Iris pigment epithelial cell (primary cell): ENCODE measurements around the gene NFIB.

ENCODE experiments used
- DNase-seq: peaks from one replicate; pipeline ENCODE4 v3.0.0-alpha.2; 2011; ENCODE audit warnings: low read depth

The NFIB gene

DNA sequence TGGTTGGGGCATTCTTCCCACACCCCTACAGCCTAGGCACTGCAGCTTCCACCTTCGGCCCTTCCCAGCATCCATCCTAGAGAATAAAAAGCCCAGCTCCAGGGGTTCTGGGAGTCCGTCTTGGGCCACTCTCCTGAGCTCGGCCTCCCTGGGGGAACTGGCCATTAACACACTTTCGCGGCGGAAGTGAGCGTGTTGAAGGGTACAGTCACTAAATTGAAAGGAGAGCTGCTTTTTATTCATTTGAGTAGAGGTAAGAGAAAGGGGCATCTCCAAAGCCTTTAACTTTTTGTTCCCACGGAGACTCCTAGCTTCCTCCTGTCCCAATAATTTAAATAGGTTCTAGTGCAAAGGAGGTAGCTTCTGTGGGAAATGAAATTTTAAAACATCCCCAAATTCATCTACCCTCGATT lies 31.0 kb upstream of the NFIB start:
- DNase-seq: no peak

DNA sequence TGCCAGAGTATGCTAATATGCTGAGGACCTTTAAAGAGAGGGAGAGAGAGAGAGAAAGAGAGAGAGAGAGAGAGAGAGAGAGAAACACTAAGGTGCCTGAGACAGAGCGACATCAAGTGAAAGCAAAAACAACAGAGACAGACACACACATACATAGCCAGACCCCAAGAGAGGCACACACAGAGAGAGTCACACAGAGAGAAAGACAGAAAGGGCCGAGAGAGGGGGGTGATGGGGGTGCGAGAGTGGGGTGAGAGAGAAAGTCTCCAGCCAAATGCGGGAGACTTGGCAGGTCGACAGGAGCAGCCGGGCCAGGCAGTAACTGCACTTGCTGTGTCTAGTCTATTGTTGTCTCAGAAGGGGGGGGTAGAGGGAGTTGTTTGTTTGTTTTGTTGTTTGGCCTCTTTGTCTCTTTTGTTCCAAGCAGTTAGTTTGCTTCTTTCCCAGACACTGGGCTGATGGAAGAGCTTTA lies 30.1 kb upstream of the NFIB start:
- no peak for DNase-seq

DNA sequence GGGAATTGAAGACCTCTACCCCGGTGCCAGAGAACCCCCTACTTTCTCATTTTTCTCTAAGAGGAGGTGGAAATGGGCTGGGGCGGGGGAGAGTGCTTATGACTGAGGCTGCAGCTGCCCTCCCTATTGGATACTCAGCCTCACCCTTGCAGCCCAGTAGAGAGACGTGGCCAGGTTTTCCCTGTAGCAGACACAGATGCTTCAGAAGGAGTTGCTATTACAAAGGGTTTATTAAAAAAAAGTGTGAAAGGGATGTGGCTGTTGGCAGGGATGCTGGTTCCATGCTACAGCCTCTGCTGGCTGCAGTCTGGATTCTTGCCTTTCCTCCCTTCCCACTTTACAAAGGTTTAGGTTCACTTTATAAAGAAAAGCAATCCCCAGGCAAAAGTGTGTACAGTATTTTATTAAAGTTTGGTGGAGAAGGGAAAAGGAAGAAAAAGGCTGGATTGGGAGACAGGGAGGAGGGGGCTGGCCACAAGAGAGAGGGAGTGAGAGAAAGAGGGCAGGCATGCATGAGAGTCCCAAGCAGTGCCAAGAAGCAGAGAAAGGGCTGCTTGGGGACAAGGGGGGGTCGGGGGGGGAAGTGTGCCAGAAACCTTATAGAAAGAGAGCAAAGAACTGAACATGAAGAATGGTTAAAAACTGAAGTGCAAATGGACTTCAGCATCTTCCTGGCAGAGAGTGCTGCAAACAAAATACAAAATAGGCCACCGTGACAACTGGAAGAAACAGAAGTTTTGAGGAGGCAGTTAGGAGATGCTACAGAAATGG lies 29.5 kb upstream of the NFIB start:
- DNase-seq: no peak

DNA sequence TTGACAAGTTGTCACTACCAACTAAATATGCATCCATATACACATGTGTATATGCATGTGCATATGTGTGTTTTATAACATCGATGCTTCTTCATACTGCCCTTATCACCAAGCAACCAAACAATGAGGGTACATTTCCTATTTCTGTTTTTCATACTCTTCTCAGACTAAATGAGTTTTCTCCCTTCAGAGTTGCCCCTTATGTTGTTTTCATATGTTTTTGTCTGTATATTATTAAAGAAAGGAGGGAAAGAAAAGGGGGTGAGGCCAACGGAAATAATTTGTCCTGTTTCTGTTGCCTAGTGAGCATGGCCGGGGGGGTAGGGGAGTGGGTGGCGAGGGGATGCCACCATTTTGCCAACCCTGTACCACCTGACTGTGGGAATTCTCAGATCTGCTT lies 28.8 kb upstream of the NFIB start:
- no peak for DNase-seq

DNA sequence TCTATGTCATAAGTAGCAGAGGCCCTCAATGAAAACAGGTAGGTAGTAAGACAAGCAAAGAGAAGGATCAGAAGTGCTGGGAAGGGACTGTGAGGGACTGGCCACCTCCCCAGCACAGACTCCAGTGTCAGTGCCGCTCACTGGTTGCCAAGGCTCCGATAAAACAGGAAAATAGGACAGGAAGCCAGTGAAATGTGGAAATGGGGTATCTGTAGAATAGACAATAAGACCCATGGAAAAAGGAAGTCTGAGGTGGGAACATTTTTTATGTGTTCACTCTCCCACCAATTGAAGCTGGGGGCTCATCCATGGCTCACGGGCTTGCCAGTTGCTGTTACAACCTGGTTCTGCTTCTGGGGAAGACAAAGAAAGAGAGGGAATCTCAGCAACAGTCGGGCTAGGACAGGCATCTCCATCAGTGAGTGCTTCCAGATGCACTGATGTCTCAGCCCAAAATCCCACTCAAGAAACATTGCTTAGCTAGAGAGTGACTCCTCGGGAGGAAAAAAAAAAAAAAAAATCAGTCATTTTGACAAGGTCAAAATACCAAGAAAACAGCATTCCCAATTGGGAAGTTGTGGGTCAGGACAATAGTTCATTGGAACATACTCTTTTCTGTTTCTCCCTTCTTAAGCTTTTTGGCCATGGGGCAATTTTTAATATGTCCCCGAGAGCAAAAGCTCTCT lies 27.6 kb upstream of the NFIB start:
- no peak for DNase-seq

DNA sequence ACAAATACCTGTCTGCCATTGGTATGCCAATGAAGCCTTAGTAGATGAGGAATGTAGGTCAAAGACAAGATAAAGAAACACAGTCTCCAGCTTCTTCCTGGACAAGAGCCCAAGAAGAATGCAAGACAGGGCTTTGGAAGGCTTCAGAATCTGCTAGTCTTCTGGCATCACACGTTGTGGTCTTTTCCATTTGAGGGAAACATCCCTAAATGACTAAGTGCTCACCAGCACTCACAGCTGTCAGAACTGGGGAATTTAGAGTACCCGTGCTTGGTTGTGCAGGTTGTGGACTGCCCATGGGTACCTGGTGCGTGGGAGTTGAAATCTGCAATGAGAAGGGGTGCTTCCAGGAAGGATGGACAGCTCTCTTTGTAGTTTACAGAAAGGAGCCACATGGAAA lies 27.1 kb upstream of the NFIB start:
- DNase-seq: no peak

DNA sequence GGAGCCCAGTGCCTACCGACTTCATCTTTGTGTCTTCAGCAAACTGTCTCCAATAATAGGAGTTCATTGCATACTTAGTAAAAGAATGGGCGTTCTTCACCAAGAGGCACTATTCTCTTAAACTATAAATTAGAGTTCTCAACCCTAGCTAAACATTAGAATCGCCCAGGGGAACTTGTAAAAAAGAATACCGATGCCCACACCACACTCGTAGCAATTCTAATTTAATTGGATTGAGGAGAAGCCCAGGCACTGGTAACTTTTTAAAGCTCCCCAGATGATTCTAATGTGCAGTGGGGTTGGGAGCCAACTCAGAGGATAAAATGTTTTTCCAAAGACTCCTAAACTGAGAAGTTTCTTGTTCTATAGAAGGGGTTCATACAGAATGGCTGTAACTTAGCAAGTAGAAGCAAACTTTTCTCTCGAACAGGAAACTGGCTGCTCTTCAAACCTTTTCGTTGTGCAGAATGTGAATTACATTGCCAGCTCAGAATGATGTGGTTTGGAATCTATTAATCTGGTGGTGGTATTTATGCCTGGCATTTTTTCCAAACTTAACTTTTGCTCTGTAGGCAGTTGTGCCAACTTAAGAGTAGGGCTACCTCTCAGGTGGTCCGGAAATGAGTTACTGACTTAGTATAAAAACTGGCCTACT lies 26.4 kb upstream of the NFIB start:
- no peak for DNase-seq

DNA sequence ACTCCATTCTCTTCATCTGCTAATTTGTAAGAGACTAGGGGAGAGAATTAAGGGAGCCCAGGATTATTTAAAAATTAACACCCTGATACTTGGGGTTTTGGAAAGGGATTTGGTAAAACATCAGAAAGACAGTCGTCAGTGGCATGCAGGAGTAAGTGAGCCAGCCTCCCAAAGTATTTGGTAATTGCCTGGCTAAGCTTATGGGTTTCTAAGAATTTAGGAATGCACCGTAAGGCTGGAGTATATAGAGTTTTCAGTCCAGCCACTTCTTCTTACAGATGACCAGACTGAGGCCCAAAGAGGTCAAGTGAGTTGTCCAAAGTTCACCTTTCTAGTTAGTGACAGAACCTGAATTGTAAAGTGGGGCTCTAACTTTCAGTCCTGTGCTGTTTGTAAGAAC lies 25.8 kb upstream of the NFIB start:
- no peak for DNase-seq

DNA sequence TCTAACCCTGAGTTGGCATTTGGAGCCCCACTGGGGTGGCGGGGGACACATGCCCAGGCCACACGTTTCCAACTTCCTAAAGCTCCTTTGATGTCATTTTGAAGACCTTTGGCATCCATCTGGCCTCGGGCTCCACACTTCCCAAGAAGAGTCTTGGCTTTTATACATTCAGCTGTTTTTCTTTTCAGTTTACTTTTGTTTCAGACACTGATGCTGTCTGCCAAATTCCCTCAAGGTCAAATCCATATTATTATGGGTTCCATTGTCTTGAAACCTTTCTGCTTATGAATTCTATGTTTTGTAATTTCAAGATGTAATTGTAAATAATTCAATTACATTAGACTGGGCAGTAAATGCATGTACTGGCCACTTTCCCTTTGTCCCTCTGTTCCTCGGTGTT lies 23.7 kb upstream of the NFIB start:
- no peak for DNase-seq

DNA sequence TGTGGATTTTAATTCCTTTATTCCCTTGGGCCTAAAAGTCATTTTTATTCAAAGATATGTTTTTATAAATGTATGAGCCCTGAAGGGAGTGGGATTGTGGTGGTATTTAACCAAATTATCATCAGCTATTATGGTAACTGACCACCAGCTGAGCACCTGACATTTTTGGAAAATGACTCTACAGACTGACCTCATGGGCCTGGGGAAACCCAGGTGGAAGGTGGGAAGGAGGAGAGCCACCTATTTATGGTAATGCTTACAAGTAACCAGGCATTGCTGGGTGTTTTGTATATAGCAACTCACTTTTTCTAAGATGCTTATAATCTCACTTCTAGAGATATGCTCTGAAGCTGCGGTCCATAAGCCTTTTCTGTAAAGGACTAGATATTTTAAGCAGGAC lies 22.3 kb upstream of the NFIB start:
- DNase-seq: no peak

DNA sequence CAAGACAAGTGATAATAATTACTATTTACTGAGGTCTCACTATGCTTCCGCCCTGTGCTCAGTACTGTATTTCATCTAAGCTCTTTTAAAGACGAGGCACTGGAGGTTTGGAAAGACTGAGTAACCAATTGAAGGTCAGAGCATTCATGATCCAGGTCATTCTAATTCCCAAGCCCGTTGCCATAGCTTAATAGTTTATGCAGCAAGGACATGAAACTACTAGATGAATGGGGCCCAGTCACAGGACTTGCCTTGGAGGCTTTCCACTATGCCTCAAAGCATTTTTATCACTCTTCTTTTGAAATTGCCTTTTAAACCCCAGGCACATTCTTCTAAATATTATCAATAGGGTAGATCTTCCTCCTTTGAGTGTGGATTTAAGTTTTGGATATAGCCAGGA lies 17.2 kb upstream of the NFIB start:
- no peak for DNase-seq

DNA sequence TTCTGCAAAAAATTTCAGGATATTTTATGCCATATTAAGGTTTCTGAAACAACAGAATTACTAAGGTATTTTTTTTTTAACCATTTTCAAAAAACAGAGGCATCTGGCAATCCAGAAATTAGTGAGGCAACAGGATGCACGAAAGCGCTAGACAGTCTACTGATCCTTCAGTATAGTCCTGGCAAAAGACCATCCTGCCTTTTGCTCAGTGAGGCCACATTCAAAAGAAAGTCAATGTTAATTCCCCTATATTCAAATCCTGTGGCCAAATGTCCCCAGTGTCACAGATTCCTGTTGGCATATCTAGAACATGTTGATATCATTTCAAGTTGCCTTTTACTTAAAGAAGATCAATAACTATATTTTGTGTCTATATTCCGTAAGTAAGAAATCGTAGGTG lies 13.1 kb upstream of the NFIB start:
- no peak for DNase-seq

DNA sequence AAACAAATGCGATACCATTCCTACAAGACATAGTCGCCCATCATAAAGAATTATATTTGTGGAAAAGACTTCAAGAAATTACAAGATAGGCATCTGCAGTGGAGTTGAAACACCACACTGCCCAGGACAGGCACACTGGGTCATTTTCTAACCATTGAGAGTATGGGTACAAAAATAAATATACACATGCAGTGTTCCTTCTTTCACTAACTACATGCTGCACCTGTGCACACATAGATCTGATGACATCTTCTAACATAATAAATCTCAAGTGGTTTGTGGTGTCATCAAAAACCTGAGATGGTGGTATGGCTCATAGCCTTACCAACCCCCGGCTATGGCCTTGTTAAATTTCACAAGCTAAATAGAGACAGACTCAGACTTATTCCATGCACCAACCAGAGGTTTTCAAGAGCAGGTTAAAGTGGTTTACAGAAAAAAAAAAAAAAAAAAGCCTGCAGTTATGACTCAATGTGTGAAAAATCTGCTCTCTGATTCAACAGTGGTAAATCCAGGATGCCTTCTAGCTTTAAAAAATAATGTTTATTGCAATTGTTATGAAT lies 12.4 kb upstream of the NFIB start:
- peak; percentile 76 for DNase-seq

DNA sequence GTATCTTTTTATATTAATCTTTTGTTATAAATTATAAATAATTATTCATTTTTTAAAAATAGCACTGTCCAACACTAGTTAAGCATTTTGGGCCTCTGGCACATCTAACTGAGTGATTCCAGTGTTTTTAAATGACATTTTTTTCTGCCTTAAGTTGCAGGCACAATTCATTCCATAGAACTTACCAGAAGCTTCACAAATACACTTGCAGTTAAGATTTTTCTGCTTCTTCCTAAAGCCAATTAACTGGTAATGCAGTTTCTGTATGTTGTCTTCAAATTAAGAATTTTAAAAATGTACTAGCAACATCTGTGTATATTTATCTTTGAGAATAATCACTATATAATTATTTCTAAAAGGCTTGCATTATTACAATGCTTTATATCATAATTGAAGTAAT lies 11.2 kb upstream of the NFIB start:
- no peak for DNase-seq

DNA sequence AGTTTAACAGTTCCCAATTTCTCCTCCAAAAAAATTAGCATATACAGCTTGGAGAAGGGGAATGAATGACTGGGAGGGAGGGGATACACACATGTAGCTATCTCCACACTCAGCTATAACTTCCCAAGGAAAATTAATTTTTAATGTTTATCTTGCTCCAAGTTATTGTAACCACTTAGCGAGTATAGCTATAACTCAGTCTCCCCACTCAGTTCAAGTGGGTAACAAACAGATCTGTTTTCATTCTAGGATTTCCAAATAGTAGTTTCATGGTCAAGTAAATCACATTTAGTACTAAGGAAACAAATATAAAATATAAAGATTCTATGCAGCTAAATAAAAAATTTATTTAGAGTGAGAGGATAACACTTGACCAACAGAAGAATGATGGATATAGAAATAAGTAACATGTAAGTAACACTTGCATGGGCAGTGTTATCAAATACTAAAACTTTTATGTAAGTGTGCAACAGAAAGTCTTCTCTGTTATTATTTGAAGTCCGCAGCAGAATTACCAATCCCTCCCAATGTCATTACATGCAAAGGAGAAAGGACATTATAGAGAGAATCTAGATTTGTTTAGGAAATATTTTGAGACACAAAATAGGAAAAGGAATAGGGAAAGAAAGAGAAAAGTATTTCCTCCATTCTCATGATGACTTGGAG lies 10.2 kb upstream of the NFIB start:
- DNase-seq: no peak

DNA sequence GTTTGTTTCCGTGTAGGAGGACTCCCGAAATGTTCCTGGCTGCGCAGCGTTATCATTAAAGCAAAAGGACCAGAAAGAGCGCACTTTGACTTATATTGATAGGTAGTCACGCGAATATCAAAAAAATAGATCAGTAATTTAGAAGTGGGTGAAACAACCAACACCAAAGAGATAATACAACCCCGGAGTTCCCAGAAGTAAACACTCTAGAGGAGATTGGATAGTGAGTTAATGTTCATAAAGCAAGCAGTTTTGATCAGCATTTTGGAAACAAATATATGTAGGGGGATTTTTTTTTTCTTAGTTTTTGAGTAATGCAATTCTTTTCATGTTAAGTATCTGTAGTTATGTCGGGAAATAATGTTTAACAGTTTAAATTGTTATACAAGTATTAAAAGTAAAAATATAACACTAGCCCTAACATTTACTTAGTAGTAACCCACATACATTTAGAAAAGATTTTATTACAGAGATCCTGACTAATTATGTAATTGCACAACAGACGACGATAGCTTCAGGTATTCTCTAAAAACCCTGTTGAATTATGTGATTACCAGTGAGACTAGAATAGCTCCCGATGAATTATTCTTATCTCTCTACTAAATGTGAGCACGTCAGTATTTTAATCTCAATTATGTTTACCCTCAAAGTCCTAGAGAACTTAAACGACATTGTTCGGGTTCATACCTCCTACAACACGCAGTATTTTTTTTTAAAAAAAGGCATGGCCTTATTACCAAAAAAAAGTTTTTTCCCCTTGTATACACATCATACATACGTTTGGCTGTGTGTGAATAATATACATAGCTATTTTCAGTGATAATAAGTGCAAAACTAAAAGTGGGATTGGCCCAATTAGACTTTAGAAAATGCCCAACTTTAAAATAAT lies 9.4 kb upstream of the NFIB start:
- no peak for DNase-seq

DNA sequence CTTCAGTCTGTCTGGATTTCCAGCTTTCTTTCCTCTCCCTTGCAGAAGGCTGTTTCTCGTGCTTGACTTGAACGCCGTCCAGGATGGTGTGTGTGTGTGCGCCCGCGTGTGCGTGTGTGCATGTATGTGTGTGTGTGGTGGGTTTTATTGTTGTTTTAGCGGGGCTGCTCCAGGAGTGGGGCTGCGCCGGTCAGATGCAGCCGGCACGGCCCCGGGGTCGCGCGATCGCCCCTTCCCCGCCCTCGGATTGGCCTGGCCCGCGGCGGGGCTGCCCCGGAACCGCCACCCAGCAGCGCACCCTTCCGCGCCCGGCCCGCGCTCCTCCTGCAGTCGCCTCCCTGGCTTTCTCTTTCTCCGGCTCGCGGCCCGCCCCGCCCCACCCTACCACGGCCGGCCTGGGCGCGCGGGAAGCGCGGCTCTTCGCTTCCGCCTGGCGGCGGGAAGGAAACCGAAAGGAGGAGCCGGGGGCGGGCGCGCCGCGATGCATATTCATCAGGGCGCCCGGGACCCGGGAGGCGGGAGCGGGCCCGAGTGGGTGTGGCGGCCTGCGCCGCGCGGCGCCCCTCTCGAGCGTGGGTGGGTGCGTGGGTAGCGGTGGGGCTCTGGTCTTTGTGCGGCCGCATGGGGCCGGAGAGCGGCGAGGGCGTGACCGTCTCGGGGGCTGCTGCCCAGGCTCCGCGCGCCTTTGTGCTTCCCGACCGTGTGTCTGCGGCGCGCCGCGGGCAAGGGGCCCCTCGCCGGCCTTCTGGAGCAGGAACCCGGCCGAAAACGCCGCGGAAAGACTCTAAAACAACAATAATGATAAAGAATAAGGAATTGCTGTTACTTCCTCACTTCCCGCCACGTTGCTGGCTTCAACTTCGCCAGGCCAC lies 8.5 kb upstream of the NFIB start:
- peak; percentile 93 for DNase-seq

DNA sequence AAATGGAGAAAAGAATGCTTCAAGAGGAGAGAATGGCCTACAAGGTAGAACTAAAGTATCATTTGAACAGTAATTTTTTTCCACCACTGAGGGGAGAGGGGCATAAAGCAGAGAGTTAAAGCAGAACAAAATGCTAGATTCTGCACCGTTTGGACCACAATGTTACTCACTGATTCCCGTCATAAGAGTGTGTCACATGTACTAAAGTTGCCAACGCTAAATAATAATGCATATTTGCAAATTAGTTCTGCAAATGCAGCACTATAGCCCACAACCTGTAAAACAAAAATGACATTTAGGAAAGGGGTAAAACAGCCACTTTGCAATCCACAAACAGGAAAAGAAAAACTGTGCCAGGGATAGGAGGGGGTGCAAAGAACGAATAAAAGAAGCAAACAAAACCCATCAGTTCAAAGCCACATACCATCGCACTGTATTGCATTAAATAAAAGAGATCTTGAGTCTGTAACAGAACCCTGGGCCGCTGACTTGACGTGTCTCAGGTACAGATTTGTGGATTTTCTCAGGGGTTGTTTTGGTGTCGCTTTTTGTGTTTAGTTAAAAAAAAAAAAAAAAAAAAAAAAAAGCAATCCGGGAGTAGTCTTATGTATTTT lies 7.7 kb upstream of the NFIB start:
- DNase-seq: no peak

DNA sequence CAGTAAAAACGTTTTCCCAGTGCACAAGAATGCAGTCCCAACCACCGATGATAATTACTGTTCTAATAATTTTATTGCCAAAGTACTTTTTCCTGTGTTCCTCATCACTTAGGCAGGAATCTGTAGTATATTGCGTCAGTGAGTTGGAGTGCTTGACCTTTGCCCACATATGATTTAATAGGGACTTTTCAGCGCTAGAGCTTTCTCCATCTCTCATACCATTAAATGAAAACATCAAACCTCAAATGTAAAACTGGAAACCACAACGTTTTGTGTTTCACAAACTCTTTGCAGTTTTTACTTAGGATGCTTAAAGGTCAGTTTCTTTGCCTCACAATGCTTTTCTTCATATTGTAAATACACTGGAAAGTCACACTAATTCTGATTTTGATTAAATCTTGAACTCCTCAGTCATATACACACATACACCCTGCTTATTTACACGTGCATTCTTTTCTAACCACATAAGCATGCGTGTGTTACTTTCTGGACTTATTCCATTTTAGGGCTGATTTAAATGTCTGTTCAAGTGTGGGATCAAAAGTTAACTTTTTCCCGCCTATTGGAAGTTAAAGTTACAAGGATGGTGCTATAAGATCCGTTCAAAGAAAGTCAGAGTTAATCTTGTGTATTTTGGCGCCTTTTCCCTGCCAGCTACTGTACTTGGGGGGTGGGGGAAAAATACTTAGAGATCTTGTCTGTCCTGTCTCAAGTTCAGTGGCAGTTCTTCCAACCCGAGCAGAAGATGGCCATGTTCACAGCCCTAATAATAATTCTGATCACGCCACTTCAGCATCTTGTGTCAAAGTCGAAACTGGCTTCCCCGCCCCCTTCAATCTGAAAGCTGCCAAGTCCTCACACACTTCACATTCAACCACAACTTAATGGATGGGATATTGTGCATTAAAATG lies 6.6 kb upstream of the NFIB start:
- peak; percentile 97 for DNase-seq
